Neural cell (in vitro differentiated cells): ENCODE data around the gene ACKR4. TPM values are rescaled to one million over a fixed set of nuclear protein-coding genes. Genes with fewer than 3 reads are reported as not detected.

ENCODE experiments used
- H2AFZ ChIP-seq: fragments of 200-600, 300-800 bp; sonication (generic), shearing (Covaris generic); 2 replicates; pipeline ENCODE4 v1.6.0; 2014; ENCODE audit warnings: low read depth, mild to moderate bottlenecking, antibody characterized with exemption, low read length, moderate library complexity
- H3F3A ChIP-seq: fragments of 200-600 bp; shearing (Covaris generic); 2 replicates; pipeline ENCODE4 v1.6.1; 2016; ENCODE audit warnings: mild to moderate bottlenecking, moderate library complexity, mixed read lengths, antibody characterized with exemption, low read length; ENCODE audit not compliant: insufficient read depth, poor library complexity, severe bottlenecking
- H3K27ac ChIP-seq: fragments of 200-600, 300-800 bp; sonication (generic), shearing (Covaris generic); 2 replicates; pipeline ENCODE4 v1.5.1; 2014; ENCODE audit warnings: mild to moderate bottlenecking, low read length, moderate library complexity
- H3K27me3 ChIP-seq: fragments of 300-800, 200-600 bp; sonication (generic), shearing (Covaris generic); 2 replicates; pipeline ENCODE4 v1.6.0; 2014; ENCODE audit warnings: mild to moderate bottlenecking, low read depth, low read length, moderate library complexity; ENCODE audit not compliant: insufficient read depth
- H3K36me3 ChIP-seq: fragments of 300-800, 200-600 bp; sonication (generic), shearing (Covaris generic); 2 replicates; pipeline ENCODE4 v1.5.1; 2014; ENCODE audit warnings: mild to moderate bottlenecking, antibody characterized with exemption, low read length, moderate library complexity; ENCODE audit not compliant: insufficient read depth
- H3K4me2 ChIP-seq: fragments of 300-800, 200-600 bp; sonication (generic), shearing (Covaris generic); 2 replicates; pipeline ENCODE4 v1.6.0; 2014; ENCODE audit warnings: mild to moderate bottlenecking, low read length
- H3K4me3 ChIP-seq: fragments of 300-800, 200-600 bp; sonication (generic), shearing (Covaris generic); 2 replicates; pipeline ENCODE4 v1.5.1; 2014; ENCODE audit warnings: mild to moderate bottlenecking, low read length, moderate library complexity
- H3K79me2 ChIP-seq: fragments of 200-600 bp; shearing (Covaris generic); replicated peaks from 2 replicates; pipeline ENCODE4 v1.6.0; 2014; ENCODE audit warnings: mild to moderate bottlenecking, low read length, moderate library complexity; ENCODE audit not compliant: insufficient read depth
- H3K9ac ChIP-seq: fragments of 300-800, 200-600 bp; sonication (generic), shearing (Covaris generic); 2 replicates; pipeline ENCODE4 v1.6.1; 2016; ENCODE audit warnings: mild to moderate bottlenecking, low read length, mixed read lengths
- H3K9me2 ChIP-seq: fragments of 200-600 bp; shearing (Covaris generic); 2 replicates; pipeline ENCODE4 v1.6.1; 2016; ENCODE audit warnings: mild to moderate bottlenecking, low read length, mixed read lengths; ENCODE audit not compliant: insufficient read depth
- H3K9me3 ChIP-seq: fragments of 200-600, 300-800 bp; sonication (generic), shearing (Covaris generic); 2 replicates; pipeline ENCODE4 v1.6.1; 2016; ENCODE audit warnings: mild to moderate bottlenecking, mixed run types, low read length, moderate library complexity, mixed read lengths
- H4K20me1 ChIP-seq: fragments of 200-600 bp; shearing (Covaris generic); 2 replicates; pipeline ENCODE4 v1.6.1; 2016; ENCODE audit warnings: mild to moderate bottlenecking, mixed run types; ENCODE audit not compliant: insufficient read depth
- CTCF ChIP-seq: fragments of 450-650 bp; IDR thresholded peaks from 2 replicates; pipeline ENCODE4 v1.5.1; 2014; ENCODE audit warnings: antibody characterized with exemption, mild to moderate bottlenecking, moderate library complexity; ENCODE audit not compliant: poor library complexity, severe bottlenecking
- EP300 ChIP-seq: fragments of 450-650 bp; conservative IDR thresholded peaks from 2 replicates; pipeline ENCODE4 v1.6.1; 2014; ENCODE audit warnings: antibody characterized with exemption, mild to moderate bottlenecking, moderate library complexity; ENCODE audit not compliant: poor library complexity, severe bottlenecking
- EZH2 ChIP-seq: fragments of 200-600, 300-800 bp; shearing (Covaris generic), sonication (generic); IDR thresholded peaks from 2 replicates; pipeline ENCODE4 v1.6.1; 2014; ENCODE audit warnings: antibody characterized with exemption, low read length, borderline replicate concordance, mild to moderate bottlenecking; ENCODE audit not compliant: insufficient read depth, poor library complexity, severe bottlenecking
- MXI1 ChIP-seq: fragments of 450-650 bp; conservative IDR thresholded peaks from 2 replicates; pipeline ENCODE4 v1.6.1; 2014; ENCODE audit warnings: antibody characterized with exemption, mild to moderate bottlenecking; ENCODE audit not compliant: poor library complexity, severe bottlenecking
- POLR2AphosphoS5 ChIP-seq: IDR thresholded peaks from 2 replicates; pipeline ENCODE4 v1.6.1; 2012
- RAD21 ChIP-seq: fragments of 450-650 bp; conservative IDR thresholded peaks from 2 replicates; pipeline ENCODE4 v1.6.1; 2014; ENCODE audit warnings: antibody characterized with exemption, mild to moderate bottlenecking, moderate library complexity
- REST ChIP-seq: IDR thresholded peaks from 2 replicates; pipeline ENCODE4 v1.6.1; 2012; ENCODE audit warnings: borderline replicate concordance
- SMC3 ChIP-seq: fragments of 450-650 bp; conservative IDR thresholded peaks from 2 replicates; pipeline ENCODE4 v1.6.1; 2014; ENCODE audit warnings: antibody characterized with exemption, mild to moderate bottlenecking, moderate library complexity; ENCODE audit not compliant: poor library complexity
- TAF1 ChIP-seq: IDR thresholded peaks from 2 replicates; pipeline ENCODE4 v1.6.1; 2012; ENCODE audit warnings: low read depth
- polyA plus RNA-seq: library from polyadenylated mRNA; depleted of rRNA; stranded (reverse); fragments of >200 nt; gene quantifications from 2 replicates; pipeline ENCODE4 v1.2.3, GENCODE V29; 2014

The ACKR4 gene
- polyA plus RNA-seq, 1 donor from 2014 or later, result not detected

- Histone ChIP-seq H3K9ac (no peak overlapping the region), H4K20me1 (no peaks in the 10 kb centered on the region), H3K79me2 (no peaks in the 10 kb centered on the region), H3F3A (no peaks in the 10 kb centered on the region), H3K27ac (no peak overlapping the region), H2AFZ (no peak overlapping the region), H3K4me3 (no peak overlapping the region), H3K36me3 (no peaks in the 10 kb centered on the region), H3K9me3 (no peaks in the 10 kb centered on the region), H3K4me2 (no peak overlapping the region), H3K27me3 (no peaks in the 10 kb centered on the region), H3K9me2 (no peaks in the 10 kb centered on the region)
- TF ChIP-seq EP300 (no peak), RAD21 (no peak), POLR2AphosphoS5 (no peak), SMC3 (no peak), EZH2 (no peak), TAF1 (no peak), CTCF (no peak)
Measured at GRCh38 chr3:132626955-132627354, 29.9 kb downstream of the ACKR4 start.

- no peak overlapping the region for H3K4me3 ChIP-seq
- no peaks in the 10 kb centered on the region for H3K27me3 ChIP-seq
- H2AFZ ChIP-seq, result no peak overlapping the region
- TF ChIP-seq EP300, result no peak
- TF ChIP-seq TAF1, result no peak
- TF ChIP-seq REST, result no peak
- no peak for TF ChIP-seq POLR2AphosphoS5
- no peak for TF ChIP-seq CTCF
- TF ChIP-seq SMC3, result no peak
- no peak for TF ChIP-seq RAD21
- no peak for TF ChIP-seq EZH2
- no peak for TF ChIP-seq MXI1
- no peaks in the 10 kb centered on the region for H3K9me3 ChIP-seq
- no peaks in the 10 kb centered on the region for H4K20me1 ChIP-seq
- no peaks in the 10 kb centered on the region for H3K36me3 ChIP-seq
- H3K9ac ChIP-seq, result no peak overlapping the region
- no peaks in the 10 kb centered on the region for H3F3A ChIP-seq
- H3K4me2 ChIP-seq, result no peak overlapping the region
- H3K27ac ChIP-seq, result no peak overlapping the region
- no peaks in the 10 kb centered on the region for H3K79me2 ChIP-seq
- no peaks in the 10 kb centered on the region for H3K9me2 ChIP-seq
Measured at GRCh38 chr3:132628157-132628556, 31.1 kb downstream of the ACKR4 start.
